PC-3 (cell line): ENCODE results near the gene GNAT3.

Source experiments
- EZH2 ChIP-seq: fragments of 300-600 bp; sonication (generic); IDR thresholded peaks from one replicate; pipeline ENCODE4 v1.6.1; 2017; ENCODE audit warnings: antibody characterized with exemption, mild to moderate bottlenecking, low read length; ENCODE audit not compliant: unreplicated experiment
- EZH2phosphoT487 ChIP-seq: fragments of 300-600 bp; sonication (generic); IDR thresholded peaks from 2 replicates; pipeline ENCODE4 v1.6.1; 2018; ENCODE audit warnings: mild to moderate bottlenecking, antibody characterized with exemption, low read length, borderline replicate concordance
- TF ChIP-seq, protein P1 (sequence below): fragments of 300-600 bp; sonication (generic); conservative IDR thresholded peaks from 2 replicates; pipeline ENCODE4 v1.5.1; 2017; ENCODE audit warnings: antibody characterized with exemption, low read depth, mild to moderate bottlenecking, low read length

DNA sequence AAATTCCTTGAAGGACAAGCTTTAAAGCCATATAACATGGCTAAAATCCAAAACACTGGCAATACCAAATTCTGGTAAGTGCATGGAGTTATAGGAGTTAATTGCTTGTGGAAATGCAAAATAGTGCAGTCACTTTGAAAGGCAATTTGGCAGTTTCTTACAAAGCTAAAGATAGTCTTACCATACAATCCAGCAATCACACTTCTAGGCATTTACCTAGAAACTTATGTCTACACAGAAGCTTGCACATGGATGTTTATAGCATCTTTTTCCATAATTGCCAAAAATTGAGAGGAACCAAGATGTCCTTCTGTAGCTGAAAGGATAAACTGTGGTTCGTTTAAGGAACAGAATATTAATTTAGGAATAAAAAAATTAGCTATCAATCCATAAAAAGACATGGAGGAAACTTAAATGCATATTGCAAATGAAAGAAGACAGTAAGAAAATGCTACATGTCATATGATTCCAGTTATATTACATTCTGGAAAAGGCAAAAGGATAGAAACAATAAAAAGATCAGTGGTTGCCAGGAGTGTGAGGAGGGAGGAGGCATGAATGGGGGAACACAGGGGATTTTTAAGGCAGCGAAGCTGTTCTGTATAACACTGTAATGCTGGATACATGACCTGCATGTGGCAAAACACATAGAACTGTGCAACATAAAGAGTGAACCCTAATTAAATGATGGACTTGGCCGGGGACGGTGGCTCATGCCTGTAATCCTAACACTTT lies 51.9 kb downstream of the GNAT3 start:
- TF ChIP-seq, protein P1, sequence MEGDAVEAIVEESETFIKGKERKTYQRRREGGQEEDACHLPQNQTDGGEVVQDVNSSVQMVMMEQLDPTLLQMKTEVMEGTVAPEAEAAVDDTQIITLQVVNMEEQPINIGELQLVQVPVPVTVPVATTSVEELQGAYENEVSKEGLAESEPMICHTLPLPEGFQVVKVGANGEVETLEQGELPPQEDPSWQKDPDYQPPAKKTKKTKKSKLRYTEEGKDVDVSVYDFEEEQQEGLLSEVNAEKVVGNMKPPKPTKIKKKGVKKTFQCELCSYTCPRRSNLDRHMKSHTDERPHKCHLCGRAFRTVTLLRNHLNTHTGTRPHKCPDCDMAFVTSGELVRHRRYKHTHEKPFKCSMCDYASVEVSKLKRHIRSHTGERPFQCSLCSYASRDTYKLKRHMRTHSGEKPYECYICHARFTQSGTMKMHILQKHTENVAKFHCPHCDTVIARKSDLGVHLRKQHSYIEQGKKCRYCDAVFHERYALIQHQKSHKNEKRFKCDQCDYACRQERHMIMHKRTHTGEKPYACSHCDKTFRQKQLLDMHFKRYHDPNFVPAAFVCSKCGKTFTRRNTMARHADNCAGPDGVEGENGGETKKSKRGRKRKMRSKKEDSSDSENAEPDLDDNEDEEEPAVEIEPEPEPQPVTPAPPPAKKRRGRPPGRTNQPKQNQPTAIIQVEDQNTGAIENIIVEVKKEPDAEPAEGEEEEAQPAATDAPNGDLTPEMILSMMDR: no peak
- no peak for TF ChIP-seq EZH2
- TF ChIP-seq EZH2phosphoT487: no peak
